NCI-H2171 treated with DMSO at 0.1 percent for 48 hours (cell line): Measurements from ENCODE around the gene MOSPD2.
A peak's percentile ranks its signal among the peaks of the same experiment; 100 is the strongest.

ENCODE experiments used
- DNase-seq: peaks from one replicate; lab custom pipeline; 2025; lab: John Stamatoyannopoulos, UW

Gene MOSPD2

DNA sequence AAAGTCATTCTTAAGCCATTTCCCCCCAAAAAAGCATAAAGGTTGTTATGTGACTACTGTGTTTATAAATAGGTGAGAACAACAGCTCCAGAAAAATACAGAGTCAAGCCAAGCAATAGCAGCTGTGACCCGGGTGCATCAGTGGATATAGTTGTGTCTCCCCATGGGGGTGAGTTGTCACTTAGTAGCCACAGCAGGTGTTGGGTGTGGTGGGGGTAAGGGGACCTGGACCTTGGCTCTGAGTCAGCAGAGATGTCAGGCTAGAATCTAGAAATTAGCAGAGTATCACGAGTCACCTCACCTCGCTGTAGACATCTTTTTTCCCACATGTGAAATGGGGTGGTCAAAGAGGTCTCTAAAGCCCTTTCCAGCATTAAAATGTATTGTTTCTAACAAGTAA is 42.4 kb downstream of the MOSPD2 start:
- DNase-seq = no peak

DNA sequence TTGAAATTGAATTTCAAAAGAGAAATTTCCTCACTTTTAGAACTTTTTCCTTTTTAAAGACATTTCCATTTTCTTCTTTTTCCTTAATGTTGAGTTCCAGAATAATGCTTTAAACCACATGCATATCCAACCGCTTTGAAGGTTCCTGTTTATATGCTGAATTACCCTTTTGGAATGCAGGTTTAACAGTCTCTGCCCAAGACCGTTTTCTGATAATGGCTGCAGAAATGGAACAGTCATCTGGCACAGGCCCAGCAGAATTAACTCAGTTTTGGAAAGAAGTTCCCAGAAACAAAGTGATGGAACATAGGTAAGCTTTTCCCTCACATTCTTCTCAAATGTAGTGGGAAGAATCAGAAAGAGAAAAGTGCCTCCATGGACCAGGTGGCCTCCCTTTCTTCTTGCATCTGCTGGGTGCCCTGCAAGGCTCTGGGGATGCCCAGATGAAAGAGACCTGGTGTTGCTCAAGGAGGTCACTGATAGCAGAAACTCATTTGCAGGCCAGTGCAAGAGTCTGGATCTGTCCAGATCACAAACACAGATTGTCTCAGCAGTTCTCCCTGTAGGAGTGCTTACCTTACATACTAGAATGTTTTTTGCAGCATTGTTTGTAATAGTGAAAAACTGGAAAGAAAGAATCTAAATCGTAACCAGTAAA is 42.9 kb downstream of the MOSPD2 start:
- DNase-seq = no peak

DNA sequence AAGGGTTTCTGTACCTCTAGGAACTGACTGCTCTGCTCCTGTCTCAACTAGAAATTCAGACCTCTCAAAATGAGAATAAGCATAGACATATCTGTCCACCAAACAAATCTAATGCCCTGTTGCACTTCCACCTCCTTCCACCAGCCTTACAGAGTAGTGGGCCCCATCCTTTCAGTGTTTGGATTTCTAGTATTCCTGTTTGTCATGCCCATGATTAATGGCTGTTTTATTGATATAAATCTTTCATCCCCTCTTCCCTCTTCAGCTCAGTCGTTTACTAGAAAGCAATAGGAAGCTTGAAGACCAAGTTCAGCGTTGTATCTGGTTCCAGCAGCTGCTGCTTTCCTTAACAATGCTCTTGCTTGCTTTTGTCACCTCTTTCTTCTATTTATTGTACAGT is 46.2 kb downstream of the MOSPD2 start:
- no peak for DNase-seq

DNA sequence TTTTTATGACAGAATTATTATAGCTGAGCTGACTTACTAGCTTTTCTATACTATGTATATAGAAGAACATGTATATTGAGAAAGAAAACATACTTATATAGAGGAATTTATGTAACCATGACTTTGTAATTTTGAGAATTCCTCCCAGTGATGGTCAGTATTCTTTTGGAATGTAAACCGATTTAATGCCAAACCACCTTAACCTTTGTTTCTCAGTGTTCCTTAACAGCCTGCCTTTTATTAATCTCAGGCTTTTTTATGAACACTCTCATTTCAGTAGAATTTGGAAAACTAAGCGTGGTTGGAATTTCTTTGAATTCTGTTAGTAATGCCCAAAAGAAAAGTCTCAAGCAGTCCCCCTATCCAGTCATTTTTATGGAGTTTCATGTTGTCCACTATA is 47.0 kb downstream of the MOSPD2 start:
- no peak for DNase-seq

DNA sequence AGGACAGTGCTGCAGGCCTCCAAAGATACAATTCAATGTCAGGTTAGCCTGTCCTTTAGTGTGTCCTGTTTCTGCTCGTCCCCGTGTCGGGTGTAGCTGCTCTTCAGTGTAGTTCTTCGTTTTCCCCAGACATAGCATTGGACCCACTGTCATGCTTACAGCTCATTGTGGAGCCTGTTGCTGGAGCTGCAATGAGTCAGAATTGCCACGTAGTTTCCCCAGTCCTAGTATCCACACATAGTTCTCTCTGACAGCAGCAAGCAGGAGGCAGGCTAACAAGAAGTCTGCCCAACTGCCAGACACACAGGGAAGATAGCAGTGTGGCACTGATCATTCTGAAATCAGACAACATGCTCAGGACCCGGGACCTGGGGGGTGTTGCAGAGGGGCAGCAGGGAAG is 49.2 kb downstream of the MOSPD2 start:
- no peak for DNase-seq

DNA sequence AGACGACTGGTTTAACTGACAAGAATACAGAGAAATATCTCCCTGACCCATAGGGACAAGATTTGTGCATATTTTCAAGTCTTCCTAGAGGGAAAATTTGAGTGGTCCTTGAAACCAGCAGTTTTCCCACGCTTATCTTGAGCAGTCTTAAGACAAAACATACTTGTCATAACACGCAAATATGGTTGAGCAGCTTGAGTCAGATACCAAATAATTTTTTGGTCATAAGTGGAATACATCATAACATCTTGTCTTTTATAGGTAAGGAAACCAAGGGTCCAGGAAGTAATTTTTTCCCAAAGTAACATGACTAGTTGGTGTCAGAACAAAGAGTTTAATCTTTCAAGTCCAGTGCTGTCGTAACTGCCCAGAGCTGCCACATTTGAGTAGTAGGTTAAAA is 50.5 kb downstream of the MOSPD2 start:
- DNase-seq = no peak

DNA sequence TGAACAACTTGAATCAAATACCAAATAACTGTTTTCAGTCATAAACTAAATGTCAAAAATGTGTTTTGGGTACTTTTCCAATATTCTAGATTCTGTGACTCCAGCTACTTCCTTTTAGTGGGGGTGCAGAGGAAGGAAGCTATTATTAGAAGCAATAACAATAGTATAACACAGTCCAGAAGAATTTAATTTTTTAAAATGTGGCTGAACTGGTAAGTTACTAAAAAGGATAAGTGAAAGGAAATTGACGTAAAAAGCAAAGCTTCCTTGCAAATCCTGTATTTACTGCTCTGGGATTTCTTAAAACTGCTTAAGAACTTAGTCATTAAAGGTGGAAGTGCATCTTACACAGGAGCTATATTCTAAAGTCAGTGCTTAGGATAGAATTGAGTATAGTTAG is 53.2 kb downstream of the MOSPD2 start:
- no peak for DNase-seq

DNA sequence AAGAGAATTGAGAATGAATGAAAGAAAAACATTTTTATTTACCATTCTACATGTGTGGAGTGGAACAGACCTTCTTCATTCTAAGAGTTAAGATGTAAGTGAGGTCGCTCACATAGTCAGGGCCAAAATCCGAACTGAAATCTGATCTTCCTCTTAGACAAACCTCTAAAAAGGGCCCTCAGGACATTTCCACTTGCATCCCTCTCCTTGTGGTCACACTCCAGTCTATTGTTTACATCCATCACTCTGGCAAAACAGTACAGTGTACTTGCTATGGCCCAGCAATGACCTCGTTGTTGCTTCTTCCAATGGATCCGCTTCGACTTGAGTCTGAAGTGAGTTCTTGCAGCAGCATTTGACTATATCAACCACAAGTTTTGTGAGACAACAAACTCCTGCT is 54.2 kb downstream of the MOSPD2 start:
- no peak for DNase-seq

DNA sequence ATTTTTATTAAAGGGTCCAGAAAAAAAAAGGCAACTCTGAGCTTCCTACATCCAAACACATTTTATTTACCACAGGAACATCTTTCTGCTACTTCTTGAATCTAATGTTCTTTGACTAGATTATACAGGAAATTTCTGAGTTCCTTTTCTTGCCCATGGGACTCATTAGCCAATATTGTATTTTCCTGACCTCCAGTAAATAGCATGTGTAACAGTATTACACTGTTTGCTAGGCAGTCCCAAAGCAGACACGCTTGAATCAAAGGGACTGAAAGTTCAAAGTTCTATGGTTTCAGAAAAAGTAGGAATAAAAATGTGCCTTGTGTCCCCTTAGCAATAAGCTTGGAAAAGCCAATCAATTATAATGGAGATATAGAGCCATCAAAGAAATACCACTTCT is 57.4 kb downstream of the MOSPD2 start:
- no peak for DNase-seq

DNA sequence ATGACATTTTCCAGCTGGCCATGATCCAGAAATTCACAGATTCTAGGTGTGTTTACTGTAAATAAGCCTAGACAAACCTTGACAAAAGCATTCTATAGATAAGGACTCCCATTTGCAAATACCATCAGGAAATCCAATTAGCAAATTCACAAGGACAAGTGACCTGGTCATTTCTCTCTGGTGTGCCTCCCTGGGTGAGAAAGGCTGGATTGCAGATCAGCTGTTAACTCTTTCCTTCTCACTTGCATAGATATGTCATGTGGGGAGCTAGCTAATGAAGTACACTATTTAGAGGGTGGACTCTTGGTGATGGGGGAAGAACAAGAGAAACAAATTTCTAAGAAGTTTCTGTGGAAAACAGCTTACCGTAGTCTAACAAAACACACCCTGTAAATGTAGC is 58.9 kb downstream of the MOSPD2 start:
- no peak for DNase-seq

DNA sequence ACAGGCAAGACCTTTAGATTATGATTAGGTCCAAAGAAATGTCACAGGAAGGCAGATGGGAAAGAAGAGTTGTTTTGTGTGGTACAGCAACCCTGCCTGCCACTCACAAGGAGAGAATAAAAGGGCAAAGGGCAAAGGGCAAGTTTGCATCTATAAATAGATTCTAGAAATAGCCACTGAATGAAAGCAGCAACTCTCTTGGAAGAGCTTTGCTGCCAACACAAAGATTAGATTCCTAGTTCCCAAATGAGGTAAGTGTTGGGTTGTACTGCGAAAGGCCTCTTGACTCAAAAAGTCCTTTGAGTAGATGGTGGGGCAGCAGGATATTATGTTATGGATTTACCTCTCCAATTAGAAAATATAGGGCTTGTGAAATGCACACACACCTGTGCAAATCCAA is 61.2 kb downstream of the MOSPD2 start:
- DNase-seq = no peak

DNA sequence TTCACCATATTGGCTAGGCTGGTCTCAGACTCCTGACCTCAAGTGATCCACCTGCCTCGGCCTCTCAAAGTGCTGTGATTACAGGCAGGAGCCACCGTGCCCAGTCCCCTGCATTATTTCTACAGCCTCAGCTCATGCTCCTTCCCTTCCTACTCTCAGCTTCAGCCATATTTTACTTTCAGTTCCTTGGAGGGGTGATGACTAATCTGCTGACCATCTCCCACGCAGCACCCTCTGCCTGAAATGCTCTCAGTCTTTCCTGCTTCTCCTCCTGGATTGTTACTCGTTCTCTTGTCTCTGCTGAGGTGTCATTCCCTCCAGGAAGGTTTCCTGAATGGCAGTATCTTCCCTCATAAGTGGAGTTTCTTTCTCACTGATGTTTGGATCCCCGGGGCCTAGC is 63.3 kb downstream of the MOSPD2 start:
- DNase-seq = no peak

DNA sequence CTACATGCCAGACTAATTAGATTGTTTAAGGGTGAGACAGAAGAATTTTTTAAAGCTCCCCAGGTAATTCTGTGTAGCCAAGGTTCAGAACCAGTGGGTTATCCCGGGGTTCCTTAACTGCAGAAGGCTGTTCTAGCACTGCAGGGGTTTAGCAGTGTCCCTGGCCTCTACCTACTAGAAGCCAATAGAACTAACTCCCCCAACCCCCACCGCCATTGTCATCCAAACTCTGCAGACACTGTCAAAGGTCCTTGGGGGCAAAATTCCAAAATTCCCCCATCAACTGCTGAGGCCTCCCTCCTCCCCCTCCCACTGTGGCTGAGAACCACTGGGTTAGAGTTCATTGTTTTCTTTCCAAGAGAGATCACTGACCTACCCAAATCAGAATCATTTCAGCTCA is 66.4 kb downstream of the MOSPD2 start:
- no peak for DNase-seq

DNA sequence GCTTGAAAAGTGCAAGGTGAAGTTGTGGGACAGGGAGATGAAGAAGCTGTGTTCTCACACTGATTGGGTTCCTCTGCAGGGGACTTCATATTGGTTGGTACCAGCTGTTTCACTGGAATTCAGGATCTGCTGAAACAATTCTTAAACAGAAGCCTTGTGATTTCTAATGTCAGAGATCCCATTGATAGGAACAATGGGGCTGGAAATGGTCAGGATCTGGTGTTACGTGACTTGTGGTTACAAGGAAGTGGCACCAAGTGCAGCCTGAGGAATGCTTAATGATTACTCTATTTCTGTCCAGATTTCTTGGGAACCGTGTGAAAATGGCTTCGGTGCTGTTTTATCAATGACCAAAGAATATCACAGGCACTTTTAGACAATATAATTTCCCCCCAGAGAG is 68.1 kb downstream of the MOSPD2 start:
- no peak for DNase-seq

DNA sequence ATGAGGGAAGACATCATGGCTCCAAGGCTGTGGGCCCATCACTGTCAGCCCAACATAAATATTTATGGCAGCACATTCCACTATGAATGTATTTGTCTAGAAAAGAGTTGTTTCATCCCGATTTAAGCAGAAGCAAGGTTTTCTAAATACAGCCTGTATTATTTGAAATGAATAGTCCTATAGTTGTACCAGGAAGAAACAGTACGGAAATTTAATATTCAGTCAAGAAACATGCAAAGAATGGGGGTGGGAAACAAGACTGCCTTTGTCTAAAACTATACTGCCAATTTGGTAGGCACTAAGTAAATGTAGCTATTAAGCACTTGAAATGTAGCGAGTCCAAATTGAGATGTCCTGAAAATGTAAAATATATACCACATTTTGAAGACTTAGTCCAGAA is 69.1 kb downstream of the MOSPD2 start:
- DNase-seq = no peak

DNA sequence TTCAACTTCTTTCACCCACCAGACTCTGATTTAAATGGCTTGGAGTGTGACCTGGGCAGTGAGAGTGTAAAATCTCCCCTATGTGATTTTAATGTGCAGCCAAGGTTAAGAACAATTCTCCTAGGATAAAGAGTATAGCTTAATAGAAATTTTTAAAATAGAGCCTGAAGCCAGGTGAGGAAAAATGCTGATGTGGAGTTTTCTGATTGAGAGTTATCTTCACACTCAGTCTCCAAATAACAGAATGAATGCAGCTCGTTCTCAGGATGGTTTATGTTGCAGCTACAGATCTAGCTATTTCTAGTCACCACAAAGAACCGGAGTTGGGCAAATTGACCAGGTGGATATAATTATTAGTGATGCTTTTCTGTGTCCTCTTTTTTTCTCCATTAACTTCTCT is 70.7 kb downstream of the MOSPD2 start:
- DNase-seq = no peak

DNA sequence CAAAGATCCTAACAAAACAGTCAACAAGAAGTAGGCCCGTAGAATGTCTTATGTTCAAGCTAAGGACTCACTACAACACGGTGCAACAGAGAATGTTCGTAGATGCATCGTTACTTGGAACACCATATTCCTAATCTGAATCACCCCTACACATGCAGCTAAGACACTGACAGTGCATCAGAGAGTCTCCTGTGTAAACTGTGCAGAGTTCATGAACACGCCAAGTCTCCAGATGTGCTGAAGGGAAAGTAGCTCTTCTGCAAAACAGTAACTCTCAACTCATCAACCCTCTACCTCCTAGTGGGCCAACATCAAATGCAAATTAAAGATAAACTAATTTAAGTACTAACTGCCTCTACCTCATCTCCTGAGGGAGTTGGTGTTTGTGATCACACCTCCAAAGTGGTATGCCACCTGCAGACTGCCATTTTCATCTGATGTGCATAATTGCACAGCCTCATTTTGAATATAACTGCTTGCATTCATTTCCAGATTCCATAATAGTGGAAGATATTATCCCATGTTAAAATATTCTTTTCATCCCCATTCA is 73.5 kb downstream of the MOSPD2 start:
- DNase-seq = no peak

DNA sequence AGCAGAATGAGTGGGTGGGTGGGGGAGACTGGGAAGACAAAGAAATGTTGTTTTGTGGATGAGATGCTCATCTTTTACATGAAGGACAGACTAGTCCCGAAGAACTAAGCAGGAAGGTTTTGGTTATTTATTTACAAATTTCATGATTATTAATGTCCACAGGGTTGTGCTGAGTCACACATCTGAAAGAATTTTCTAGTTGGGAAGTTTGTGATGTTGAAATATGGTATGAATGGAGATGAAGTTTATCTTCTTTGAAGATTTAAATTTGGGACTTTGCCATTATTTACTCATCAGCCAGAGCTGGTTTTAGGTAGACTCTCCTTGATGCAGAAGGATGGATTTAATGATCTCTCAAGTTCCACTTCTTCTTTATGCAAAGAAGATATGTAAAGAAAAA is 75.5 kb downstream of the MOSPD2 start:
- no peak for DNase-seq

DNA sequence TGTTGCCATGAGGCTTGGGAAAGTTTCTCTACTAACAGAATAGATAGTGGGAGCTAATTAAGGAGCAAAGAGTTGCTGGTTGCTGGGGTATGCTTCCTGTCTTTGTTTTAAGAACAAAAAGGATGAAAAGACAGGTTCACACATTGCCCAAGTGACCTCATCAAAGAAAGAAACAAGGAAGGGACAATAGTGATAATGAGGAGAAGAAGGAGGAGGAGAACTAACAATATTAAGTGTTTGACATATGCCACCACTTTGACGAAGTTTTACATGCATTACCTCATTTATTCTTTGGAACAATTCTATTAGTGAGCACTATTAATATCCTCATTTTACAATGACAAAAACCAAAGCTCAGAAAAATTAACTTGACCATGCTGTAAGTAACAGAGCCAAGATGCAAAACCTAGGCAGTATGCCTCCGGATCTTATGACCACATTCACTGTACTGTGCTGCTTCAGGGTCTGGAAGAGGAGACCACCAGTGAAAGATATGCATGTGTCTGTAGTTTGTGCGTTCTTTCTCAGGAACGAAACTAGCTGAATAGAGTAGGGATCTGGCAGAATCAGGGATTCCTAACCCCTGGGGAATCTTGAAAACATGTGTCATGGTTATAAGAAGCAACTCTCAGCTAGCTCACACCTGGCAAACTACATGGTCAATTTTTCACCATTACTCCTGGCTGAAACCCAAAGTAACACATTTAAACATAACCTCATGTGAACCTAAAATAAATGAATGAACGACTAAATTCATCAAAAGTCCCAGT is 83.8 kb downstream of the MOSPD2 start:
- peak; percentile 1 for DNase-seq

DNA sequence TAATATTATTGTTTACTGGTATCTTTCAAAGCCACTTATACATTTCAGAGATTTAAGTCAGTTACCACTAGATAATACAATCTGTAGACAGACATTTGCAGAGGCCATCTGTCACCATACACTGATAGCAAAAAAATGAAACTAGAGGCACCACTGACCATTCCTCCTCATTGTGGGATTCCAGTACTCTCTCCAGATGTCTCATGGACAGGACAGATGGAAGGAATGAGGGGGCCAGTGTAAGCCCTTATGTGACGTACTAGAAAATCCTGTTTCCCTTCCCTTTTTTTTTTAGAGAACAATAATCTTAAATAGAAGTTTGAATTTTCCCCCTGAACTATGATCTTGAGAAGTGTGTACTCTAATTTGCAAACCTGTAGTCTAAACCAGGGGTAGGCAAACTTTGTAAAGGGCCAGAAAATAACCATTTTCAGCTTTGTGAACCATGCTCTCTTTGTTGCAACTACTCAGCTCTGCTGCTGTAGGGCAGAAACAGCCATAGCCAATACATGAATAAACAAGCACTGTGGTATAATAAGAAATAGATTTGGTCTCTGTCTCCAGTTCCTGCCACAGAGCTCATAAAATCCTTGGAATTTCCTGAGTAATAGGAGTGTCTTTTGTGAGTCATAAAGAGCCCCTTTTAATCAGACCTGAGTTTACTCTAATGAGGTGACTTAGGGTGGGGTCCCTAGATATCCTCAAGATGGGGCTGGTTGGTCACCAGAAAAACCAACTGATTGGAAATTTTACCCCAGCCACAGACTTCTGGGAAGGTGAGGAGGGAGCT is 90.4 kb downstream of the MOSPD2 start:
- no peak for DNase-seq

DNA sequence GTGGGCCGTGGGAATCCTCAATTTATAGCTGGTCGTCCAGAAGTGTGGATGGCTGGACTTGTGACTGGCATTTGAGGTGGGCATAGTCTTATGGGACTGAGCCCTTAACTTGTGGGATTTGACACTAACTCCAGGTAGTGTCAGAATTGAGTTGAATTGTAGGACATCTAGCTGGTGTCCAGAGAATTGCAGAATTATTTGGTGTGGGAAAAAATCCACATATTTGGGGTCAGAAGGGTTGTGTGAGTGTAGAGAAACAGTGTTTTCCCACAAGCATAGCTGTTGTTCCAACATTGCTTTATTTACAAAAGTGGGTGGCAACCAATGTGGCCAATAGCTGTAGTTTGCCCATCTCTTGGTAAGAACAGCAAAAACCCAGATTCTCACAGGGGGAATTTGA is 91.3 kb downstream of the MOSPD2 start:
- DNase-seq = no peak
